ENCODE results near the gene THSD4.

THSD4 gene

DNA sequence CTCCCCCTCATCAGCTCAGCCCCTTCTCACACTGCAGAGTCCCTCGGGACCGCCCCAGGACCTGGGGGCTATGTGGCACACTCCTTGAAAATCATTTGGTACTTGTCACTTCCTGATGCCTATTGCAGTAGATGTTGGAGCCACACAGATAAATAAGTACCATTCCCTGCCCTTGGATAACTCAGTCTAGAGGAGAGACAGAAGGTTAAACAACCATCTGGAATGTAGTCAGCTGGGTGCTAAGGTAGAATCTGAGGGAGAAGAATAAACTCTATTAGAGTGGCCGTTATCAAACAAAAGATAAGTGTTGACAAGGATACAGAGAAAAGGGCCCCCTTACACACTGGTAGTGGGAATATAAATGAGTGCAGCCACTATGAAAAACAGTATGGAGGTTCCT, 582.8 kb downstream of the THSD4 start:
- DNase-seq (ENCODE audit: low spot score) = no peak
- TF ChIP-seq, protein P1, sequence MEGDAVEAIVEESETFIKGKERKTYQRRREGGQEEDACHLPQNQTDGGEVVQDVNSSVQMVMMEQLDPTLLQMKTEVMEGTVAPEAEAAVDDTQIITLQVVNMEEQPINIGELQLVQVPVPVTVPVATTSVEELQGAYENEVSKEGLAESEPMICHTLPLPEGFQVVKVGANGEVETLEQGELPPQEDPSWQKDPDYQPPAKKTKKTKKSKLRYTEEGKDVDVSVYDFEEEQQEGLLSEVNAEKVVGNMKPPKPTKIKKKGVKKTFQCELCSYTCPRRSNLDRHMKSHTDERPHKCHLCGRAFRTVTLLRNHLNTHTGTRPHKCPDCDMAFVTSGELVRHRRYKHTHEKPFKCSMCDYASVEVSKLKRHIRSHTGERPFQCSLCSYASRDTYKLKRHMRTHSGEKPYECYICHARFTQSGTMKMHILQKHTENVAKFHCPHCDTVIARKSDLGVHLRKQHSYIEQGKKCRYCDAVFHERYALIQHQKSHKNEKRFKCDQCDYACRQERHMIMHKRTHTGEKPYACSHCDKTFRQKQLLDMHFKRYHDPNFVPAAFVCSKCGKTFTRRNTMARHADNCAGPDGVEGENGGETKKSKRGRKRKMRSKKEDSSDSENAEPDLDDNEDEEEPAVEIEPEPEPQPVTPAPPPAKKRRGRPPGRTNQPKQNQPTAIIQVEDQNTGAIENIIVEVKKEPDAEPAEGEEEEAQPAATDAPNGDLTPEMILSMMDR (IDR thresholded peaks at IDR 0.05; ENCODE audit: extremely low read depth, missing control alignments) = no peak

DNA sequence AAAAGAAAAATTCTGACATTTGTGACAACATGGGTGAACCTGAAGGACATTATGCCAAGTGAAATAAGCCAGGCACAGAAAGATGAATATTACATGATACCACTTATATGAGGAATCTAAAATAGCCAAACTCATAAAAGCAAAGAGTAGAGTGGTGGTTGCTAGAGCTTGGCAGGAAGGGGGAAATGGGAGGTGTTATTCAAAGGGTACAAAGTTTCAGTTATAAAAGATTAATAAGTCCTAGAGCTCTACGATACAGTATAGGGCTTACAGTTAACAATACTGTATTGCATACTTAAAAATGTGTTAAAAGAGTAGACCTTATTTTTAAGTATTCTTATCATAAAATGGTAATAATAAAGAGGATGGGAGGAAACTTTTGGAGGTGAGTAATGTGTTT, 583.5 kb downstream of the THSD4 start:
- TF ChIP-seq, protein P1 (IDR thresholded peaks at IDR 0.05; ENCODE audit: extremely low read depth, missing control alignments) = no peak
- DNase-seq (ENCODE audit: low spot score) = no peak

DNA sequence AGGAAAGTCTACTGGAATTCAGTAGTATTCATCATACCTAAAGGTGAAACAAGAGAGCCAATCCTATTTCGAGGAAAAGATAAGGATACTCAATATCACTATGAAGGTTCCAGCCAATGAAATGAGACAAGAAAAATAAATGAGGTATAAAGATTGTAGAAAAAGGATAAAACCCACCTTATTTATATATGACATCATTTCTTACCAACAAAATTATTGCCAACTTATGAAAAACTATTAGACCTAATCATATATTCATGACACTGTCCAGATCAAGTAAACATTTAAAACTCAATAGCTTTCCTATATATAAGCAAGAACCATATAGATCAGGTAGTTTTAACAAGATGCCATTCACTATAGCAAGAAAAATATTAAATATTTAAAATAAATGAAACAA, 584.7 kb downstream of the THSD4 start:
- TF ChIP-seq, protein P1 (IDR thresholded peaks at IDR 0.05; ENCODE audit: extremely low read depth, missing control alignments) = no peak

DNA sequence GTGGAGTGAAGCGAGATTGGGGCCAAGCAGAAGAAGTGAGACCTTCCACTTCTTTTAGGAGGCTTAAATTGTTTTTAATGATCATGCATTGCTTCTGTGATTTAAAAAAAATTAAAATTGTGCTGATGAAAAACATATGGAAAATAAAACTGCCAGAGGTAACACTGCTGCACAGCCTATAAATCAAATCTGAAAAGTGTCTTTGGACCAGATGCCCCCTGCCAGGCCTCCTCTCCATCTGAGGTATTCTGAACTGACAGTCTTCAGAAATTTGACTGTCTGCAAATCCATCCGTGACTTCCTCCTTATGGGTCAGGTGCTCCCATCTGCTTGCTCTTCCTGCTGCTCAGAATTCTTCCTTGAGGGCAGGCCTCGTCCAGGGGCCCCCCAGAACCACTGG, 586.5 kb downstream of the THSD4 start:
- DNase-seq (ENCODE audit: low spot score) = no peak

More for the DNA sequence above, 584.7 kb downstream of the THSD4 start:
- no peak for DNase-seq (ENCODE audit: low spot score)

DNA sequence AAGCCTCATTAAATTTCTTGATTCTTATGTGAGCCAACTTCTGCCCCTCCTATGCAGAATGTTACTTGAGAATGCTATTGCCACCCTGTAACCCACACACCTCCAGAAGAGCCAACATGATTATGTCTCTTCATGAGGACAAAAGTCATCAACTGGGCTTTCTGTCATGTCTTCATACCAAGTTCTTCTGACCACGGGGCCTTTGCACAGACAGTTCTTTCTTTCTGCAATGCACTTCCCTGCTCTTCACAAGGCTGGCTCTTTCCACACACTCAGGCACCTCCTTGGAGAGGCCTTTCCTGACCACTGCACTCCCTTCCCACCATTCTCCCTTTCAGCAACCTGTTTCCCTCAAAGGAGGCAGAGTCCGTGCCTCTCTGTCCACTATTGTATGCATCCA, 587.2 kb downstream of the THSD4 start:
- DNase-seq (ENCODE audit: low spot score) = no peak
- TF ChIP-seq, protein P1 (IDR thresholded peaks at IDR 0.05; ENCODE audit: extremely low read depth, missing control alignments) = no peak

More for the DNA sequence above, 586.5 kb downstream of the THSD4 start:
- TF ChIP-seq, protein P1 (IDR thresholded peaks at IDR 0.05; ENCODE audit: extremely low read depth, missing control alignments) = no peak

DNA sequence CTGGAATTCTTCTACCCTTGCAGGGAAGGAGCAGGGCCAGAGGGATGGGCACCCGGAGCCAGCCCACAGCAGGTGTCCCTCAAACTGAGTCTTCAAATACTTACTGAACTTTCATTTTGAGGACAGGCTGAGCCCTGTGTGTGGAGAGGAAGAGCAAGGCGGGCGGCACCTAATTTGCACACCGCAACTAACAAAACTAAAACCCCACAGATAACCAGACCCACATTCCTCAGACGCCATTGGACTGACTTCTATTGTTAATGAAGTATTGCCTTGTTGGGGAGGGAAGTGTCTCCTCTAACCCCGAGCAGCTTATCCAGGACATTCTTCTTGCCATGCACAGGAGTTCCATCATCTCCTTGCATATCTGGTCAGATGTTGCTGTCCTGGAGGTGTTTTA, 589.9 kb downstream of the THSD4 start:
- TF ChIP-seq, protein P1 (IDR thresholded peaks at IDR 0.05; ENCODE audit: extremely low read depth, missing control alignments) = no peak
- DNase-seq (ENCODE audit: low spot score) = no peak

DNA sequence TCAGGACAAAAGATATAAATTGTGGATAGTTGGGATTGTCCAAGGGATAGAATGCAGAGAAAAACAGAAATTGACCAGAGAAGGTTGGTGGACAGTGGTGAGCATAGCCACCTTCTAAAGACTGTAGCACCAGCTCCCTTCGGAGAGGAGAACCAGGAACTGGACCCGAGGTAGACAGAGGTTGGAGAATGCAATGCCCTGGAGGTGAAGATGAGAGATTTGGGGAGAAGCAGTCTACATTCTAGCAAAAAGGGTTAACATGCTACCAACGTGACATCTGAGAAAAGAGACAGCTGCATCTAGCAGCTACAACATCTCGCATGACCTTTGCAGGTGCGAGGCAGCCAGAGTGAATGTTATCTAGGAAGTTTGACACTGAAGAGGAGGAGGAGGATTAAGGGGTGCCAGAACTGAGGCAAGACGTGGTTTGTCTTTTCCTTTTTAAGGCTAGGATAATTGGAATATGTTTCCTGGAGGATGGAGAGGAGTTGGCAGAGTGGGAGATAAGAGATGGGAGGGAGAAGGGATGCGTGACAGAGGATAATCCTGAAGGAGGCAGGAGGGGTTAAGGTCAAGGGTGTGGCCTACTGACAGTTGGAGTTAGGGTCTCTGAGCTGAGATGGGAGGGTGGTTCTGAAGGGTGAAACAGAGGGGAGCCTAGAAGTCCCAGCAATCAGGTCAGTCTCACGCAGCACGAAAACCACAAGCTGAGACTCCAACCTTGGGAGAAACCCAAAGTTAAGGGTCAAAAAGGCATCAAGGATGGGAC, 591.4 kb downstream of the THSD4 start:
- DNase-seq (ENCODE audit: low spot score) = no peak
- TF ChIP-seq, protein P1 (IDR thresholded peaks at IDR 0.05; ENCODE audit: extremely low read depth, missing control alignments) = no peak

All from GM20000 (cell line).